ENCODE measurements around the gene AHNAK2. TPM values are rescaled to one million over a fixed set of nuclear protein-coding genes. Genes with fewer than 3 reads are reported as not detected.
A peak's percentile ranks its signal among the peaks of the same experiment; 100 is the strongest.

Gene AHNAK2
- total and polyA plus RNA-seq, 9 of the 15 experiments (the other 6 are each of a cell fraction or from before 2014, with no cell fraction given) = 0.04 to 0.09 (median 0.04) TPM; not detected in 6

DNA sequence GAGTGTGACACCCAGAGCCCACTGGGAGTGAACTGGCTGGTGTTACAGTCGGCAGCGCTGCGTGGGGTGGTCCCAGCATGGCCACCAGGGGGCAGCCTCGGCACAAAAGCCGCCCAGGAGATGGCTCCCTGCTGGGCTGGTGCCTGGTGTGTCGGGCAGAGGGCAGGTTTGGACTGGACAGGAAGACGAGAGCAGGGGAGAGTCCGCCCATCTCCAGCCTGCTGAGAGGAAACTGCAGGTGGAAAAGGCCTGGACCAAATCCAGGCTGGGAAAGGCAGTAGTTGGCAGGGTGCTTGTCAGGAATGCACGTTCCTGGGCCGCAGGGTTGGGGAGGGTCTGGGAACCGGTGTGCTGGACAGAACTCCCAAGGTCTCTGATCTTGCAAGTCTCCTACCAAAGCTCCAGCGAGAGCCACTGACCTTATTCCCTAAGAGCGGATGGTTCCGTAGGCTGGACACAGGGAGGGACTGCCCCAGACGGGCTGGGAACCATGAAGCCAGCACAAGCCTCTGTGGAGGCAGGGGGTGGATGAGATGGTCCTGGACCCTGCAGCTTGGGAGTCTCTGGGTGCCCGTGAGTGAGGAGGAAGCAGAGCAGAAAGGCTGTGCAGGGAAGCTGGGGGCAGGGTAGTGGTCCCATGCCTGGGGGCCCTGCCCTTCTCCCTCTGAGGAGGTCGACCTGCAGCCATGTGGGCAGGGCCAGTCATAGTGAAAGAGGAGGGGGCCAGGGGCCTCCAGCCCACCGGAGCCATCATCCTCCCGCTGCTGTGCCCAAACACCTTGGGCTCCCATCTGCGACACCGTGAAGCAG is 1.8 kb downstream of the AHNAK2 start (continued):
- TF ChIP-seq, protein P1, sequence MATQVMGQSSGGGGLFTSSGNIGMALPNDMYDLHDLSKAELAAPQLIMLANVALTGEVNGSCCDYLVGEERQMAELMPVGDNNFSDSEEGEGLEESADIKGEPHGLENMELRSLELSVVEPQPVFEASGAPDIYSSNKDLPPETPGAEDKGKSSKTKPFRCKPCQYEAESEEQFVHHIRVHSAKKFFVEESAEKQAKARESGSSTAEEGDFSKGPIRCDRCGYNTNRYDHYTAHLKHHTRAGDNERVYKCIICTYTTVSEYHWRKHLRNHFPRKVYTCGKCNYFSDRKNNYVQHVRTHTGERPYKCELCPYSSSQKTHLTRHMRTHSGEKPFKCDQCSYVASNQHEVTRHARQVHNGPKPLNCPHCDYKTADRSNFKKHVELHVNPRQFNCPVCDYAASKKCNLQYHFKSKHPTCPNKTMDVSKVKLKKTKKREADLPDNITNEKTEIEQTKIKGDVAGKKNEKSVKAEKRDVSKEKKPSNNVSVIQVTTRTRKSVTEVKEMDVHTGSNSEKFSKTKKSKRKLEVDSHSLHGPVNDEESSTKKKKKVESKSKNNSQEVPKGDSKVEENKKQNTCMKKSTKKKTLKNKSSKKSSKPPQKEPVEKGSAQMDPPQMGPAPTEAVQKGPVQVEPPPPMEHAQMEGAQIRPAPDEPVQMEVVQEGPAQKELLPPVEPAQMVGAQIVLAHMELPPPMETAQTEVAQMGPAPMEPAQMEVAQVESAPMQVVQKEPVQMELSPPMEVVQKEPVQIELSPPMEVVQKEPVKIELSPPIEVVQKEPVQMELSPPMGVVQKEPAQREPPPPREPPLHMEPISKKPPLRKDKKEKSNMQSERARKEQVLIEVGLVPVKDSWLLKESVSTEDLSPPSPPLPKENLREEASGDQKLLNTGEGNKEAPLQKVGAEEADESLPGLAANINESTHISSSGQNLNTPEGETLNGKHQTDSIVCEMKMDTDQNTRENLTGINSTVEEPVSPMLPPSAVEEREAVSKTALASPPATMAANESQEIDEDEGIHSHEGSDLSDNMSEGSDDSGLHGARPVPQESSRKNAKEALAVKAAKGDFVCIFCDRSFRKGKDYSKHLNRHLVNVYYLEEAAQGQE (IDR thresholded peaks at IDR 0.05; ENCODE audit: borderline replicate concordance) = peak; percentile 93
- TF ChIP-seq, protein P1 (CRISPR knock-in tag; IDR thresholded peaks at IDR 0.05; ENCODE audit: low read depth) = no peak
- TF ChIP-seq CC2D1A (IDR thresholded peaks at IDR 0.05) (peak; percentile 84), HNRNPK (IDR thresholded peaks at IDR 0.05; ENCODE audit: low read depth, low read length, poor library complexity, severe bottlenecking) (no peak), SAFB (IDR thresholded peaks at IDR 0.05; ENCODE audit: borderline replicate concordance, low read depth, low read length) (peak; percentile 52; the same call in 1 of the 2 replicates), CREBBP (IDR thresholded peaks at IDR 0.05; ENCODE audit: low read depth, low read length) (no peak), POLR3G (IDR thresholded peaks at IDR 0.05; ENCODE audit: extremely low read depth, insufficient read length, insufficient replicate concordance) (no peak), MYNN (IDR thresholded peaks at IDR 0.05) (peak; percentile 35; the same call in 1 of the 2 replicates), MYNN (CRISPR knock-in tag; IDR thresholded peaks at IDR 0.05) (no peak)
- TF ChIP-seq, protein P2, sequence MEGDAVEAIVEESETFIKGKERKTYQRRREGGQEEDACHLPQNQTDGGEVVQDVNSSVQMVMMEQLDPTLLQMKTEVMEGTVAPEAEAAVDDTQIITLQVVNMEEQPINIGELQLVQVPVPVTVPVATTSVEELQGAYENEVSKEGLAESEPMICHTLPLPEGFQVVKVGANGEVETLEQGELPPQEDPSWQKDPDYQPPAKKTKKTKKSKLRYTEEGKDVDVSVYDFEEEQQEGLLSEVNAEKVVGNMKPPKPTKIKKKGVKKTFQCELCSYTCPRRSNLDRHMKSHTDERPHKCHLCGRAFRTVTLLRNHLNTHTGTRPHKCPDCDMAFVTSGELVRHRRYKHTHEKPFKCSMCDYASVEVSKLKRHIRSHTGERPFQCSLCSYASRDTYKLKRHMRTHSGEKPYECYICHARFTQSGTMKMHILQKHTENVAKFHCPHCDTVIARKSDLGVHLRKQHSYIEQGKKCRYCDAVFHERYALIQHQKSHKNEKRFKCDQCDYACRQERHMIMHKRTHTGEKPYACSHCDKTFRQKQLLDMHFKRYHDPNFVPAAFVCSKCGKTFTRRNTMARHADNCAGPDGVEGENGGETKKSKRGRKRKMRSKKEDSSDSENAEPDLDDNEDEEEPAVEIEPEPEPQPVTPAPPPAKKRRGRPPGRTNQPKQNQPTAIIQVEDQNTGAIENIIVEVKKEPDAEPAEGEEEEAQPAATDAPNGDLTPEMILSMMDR (IDR thresholded peaks at IDR 0.05 in 2 of 3, conservative IDR thresholded peaks at IDR 0.05 in 1 of 3; ENCODE audit: insufficient read depth in 2 of 3, low read depth in 1 of 3, low read length in 3 of 3) = peak; percentile 78 to 98 (median 93)
- TF ChIP-seq, protein P3, sequence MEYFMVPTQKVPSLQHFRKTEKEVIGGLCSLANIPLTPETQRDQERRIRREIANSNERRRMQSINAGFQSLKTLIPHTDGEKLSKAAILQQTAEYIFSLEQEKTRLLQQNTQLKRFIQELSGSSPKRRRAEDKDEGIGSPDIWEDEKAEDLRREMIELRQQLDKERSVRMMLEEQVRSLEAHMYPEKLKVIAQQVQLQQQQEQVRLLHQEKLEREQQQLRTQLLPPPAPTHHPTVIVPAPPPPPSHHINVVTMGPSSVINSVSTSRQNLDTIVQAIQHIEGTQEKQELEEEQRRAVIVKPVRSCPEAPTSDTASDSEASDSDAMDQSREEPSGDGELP (CRISPR knock-in tag; IDR thresholded peaks at IDR 0.05; ENCODE audit: borderline replicate concordance) = peak; percentile 52; the same call in 1 of the 2 replicates

Measured in K562 (cell line).